B cell (primary cell): ENCODE measurements around the gene IFT52.
"Not testable (repeated sequence)": the region's sequence is repeated elsewhere in the genome, so short reads cannot be mapped to it uniquely, and the experiment has no call there.

Experiments
- EZH2 ChIP-seq: IDR thresholded peaks from 2 replicates; pipeline ENCODE4 v1.6.1; 2012; ENCODE audit warnings: borderline replicate concordance, low read depth, mild to moderate bottlenecking, moderate library complexity, low read length; ENCODE audit not compliant: insufficient read depth, poor library complexity, severe bottlenecking
- TF ChIP-seq, protein P1 (sequence below): fragments of 200-600 bp; IDR thresholded peaks from one replicate; pipeline ENCODE4 v1.8.0; 2022; ENCODE audit warnings: antibody characterized with exemption, mild to moderate bottlenecking

DNA sequence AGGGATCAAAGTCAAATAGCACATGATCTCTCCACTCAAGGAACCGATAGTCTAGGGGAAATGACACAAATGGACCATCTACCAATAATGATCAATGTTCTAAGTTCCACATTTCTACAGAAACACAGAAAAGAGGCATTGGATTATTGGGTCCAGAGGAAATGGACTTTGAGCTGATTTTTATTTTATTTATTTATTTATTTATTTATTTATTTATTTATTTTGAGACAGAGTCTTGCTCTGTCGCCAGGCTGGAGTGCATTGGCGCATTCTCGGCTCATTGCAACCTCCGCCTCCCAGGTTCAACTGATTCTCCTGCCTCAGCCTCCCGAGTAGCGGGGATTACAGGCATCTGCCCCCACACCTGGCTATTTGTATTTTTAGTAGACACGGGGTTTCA, 11.2 kb downstream of the IFT52 start:
- TF ChIP-seq, protein P1, sequence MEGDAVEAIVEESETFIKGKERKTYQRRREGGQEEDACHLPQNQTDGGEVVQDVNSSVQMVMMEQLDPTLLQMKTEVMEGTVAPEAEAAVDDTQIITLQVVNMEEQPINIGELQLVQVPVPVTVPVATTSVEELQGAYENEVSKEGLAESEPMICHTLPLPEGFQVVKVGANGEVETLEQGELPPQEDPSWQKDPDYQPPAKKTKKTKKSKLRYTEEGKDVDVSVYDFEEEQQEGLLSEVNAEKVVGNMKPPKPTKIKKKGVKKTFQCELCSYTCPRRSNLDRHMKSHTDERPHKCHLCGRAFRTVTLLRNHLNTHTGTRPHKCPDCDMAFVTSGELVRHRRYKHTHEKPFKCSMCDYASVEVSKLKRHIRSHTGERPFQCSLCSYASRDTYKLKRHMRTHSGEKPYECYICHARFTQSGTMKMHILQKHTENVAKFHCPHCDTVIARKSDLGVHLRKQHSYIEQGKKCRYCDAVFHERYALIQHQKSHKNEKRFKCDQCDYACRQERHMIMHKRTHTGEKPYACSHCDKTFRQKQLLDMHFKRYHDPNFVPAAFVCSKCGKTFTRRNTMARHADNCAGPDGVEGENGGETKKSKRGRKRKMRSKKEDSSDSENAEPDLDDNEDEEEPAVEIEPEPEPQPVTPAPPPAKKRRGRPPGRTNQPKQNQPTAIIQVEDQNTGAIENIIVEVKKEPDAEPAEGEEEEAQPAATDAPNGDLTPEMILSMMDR = not testable (repeated sequence)
- TF ChIP-seq EZH2 = not testable (repeated sequence)
